HG03565 (cell line): ENCODE data around the gene SMAD6.

Source experiments
- ATAC-seq: cut with Tn5 transposase; IDR thresholded peaks from one replicate; pipeline ENCODE4 v1.9.1; 2021; ENCODE audit warnings: mild to moderate bottlenecking, moderate library complexity; ENCODE audit not compliant: unreplicated experiment

The SMAD6 gene

DNA sequence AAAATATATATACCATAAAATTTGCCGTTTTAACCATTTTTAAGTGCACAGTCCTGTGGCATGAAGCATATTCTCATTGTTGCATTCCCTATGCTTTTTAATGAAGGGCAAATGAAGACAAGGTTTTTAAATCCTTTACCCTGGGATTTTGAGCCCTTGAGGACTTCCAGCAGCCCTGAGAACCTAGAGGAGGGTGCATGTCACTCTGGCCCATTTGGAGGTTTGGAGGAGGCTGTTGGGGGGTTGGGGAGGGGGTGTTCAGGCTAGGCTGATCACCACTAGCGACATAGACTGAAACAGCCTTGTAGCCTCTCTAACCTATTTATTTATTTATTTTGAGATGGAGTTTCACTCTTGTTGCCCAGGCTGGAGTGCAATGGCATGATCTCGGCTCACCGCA, 86.0 kb downstream of the SMAD6 start:
- ATAC-seq = no peak

DNA sequence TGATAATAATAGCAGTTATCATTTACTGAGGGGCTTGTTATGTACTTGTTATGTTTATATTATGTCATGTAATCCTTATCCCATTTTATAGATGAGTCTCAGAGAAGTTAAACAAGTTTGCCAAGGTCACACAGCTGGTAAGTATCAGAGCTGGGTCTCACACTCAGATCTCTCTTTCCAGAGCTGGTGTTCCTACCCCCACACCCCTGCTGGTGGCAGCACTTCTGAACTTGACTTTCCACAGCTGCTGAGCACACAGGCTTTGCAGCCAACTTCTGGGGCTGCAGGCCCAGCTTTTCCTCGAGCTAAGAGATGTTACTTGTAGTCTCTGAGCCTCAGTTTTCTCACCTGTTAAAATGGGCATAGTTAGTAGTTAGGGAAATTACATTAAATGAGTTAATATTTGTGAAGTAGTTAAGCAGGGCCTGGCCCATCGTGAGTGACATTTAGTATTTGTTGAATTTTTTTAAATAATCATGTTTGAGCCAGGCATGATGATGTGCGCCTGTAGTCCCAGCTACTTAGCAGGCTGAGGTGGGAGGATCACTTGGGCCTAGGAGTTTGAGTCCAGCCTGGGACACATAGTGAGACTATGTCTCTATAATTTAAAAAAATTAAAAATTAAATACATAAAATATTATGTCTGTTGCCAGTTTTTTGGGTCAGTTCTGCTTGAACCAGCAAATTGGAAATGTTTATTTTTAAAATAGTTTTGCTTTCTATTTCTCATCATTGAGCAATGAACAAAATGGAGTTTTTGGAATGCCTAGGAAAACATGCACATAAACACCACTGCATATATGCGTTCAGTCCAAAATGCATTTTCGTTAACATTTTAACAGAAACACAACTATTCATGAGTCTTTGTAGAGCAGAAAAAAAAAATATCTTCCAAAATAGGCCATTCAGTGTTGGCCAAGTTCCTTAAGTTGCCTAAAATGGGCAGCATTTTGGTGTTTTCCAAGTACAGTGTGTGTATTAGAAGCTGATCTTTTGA, 87.3 kb downstream of the SMAD6 start:
- no peak for ATAC-seq

DNA sequence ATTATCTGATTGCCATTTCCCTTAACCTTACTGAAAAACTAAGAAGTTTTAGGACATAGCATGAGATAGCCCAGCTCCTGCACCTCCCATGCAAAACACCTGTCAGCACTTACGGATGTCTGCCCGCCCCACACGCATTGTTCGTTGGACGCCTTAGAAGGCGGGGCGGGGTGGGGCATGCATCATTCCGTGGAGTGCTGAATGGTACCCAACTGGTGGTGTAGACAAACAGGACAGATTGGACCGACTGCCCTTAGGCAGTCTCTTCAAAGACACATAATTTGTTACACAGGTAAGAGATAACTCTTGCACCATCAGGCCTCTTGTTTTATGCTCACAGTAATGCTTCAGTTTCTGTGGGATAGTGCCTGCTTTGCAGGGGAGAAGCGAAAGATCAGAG, 93.8 kb downstream of the SMAD6 start:
- no peak for ATAC-seq

DNA sequence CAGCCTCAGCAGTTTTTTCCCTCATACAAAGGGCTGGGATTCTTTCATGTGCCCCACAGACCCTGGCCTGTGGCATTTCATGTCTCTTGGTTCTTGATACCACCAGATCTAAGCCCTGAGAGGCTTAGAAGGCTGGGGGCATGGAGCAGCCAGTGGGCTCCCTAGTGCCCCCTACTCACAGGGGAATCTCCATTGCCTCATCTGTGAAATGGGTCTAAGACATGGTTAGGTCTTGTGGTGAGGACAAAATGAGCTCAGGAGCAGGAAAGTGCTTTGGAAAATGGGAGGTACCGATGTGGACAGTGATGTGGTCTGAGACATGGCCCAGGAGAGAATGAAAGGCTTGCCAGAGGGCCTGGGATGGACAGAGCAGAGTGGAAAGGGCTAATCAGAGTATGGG, 94.3 kb downstream of the SMAD6 start:
- no peak for ATAC-seq

DNA sequence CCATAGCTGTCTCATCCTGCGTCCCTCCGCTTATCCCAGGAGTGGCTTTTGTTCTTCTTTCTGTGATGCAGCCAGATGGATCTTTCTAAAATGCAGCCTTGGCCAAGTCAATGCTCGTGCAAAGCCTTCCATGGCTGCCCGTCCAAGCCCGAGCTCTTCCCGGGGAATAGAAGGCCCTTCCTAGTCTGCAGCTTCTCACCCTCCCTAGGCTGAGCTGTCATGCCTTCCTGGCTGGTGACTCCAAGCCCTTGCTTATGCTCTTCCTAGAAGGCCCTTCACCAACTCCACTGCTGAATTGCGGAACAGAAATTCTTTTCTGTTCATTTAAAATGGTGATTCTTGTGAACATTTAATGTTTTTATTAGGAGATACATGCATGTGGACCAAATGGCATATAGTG, 95.9 kb downstream of the SMAD6 start:
- no peak for ATAC-seq

DNA sequence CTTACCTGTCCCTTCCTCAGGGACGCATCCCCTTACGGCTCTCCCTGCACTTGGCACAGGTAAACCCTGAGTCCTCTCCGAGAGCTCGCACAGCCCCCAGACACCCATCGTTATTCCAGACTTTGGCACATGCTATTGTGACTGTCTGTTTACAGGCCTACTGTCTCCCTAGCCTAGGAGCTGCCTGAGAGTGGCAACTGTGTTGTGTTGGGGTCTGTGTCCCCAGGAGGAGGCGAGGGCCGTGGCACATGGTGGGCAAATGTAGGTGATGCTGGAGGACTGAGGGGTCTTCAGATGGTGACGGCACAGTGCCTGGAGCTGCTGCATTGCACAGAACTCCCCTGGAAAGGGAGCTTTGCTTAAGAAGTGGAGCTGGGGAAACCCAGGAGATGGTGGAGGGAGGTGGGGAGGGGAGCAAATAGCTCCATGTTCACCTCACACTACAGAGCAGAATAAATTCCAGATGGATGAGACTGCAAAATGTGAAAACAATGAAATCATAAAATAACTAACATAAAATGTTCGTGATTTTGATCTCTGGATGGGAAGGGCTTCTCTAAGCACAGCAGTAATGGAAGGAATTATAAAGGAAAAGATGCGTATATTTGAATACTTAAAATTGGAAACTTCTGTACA, 96.5 kb downstream of the SMAD6 start:
- ATAC-seq = no peak

DNA sequence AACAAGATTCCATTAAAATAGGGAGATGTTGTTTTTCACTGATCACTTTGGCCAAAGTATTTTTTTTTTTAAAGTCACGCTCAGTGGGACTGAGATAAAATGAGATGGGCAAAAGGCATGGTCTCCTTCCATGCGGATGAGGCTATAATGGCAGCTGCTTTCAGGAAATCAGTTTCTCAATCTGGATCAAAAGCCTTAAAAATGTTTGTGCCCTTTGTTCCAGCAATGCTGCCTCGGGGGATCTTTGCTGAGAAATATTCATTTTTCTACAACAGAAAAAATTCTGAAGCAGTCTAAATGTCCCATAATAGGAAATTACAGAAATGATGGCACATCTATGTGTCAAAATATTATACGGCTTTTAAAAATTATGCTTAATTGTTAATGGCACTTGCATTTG, 97.2 kb downstream of the SMAD6 start:
- ATAC-seq = no peak

DNA sequence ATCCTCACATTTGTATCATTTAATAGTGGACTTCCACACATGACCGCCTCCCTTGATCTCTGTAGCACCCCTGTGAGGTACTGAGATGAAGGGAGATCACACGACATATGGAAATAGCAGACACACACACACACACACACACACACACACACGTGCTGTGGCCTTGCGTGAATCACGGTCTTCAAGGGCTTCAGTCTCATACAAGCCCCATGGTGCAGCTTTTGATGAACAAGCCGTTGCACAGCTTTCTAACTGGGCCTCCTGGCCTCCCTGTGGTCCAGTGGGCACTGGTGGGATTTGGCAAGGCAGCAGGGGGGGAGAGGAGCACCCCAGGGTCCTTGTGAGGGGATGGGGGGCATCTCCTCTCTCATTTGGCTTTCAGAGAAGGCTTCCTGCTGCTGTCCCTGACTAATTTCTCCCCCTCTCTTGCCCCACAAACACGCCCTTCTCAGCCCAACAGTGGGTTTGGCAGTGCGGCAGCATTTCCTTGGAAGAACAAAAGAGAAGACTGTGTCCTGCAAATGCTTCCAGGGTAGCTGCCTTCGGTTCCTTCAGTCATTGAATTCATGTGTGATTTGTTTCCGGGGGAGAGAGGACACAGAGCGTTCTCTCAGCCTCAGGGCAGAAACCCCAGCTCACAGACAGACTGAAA, 98.7 kb downstream of the SMAD6 start:
- no peak for ATAC-seq

DNA sequence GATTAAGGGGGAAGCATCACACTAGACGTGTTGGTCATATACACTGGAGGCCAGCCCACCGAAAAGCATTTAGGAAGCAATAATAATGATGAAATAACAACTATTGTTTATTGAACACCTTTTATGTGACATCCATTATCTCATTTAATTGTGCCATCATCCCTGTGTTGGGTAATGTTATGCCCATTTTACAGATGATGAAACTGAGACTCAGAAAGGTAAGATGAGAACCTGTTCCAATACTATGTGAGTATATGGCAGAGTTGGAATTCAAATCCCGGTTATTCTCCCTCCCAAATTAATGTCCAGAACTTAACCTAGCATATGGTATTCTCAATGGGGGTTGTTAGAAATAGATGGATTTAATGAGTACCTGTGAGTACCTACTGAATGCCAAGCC, 99.2 kb downstream of the SMAD6 start:
- no peak for ATAC-seq

DNA sequence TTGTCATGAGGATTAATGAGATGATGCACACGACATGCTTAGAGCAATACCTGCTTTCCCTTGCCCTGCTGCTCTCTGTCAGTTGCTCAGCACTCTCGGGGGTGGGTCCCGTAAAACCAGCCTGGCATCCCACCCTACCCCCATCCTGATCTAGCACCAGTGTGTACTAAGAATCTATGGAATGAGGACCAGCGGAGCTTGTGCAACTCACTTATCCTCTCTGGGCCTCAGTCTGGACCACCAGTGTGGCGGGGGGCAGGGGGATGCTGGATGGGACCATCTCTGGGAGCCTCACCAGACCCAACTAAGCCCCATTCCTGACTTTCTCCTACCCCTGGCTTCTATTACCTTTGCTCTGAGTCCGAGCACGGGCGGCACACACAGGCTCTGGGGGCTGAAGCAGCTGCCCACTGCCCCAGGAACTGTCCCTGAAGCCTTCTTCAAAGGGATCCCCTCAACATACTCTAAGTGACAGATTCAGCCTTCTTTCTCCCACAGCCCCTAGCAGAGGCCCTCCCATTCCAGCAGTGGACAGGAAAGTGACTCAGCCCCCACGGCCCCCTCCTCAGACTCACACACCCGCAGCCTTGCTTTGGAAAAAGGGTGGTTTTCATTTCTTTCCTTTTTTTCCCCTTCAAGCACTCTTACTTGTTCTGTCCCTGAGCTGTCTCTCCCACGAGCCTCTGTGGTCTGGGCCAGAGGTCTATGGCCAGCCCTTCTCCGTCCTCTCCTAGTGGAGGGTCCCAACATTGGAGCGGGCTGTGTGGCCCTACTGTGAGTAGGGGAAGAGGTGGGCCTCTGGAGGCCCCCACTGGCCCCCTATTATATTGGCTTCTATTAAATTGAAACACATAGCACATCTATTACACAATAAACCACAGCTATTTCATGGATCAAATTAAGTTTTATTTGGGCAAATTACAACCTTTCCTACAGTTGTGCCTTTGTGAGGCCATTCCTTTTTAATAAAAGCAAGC, 100.3 kb downstream of the SMAD6 start:
- ATAC-seq = no peak

DNA sequence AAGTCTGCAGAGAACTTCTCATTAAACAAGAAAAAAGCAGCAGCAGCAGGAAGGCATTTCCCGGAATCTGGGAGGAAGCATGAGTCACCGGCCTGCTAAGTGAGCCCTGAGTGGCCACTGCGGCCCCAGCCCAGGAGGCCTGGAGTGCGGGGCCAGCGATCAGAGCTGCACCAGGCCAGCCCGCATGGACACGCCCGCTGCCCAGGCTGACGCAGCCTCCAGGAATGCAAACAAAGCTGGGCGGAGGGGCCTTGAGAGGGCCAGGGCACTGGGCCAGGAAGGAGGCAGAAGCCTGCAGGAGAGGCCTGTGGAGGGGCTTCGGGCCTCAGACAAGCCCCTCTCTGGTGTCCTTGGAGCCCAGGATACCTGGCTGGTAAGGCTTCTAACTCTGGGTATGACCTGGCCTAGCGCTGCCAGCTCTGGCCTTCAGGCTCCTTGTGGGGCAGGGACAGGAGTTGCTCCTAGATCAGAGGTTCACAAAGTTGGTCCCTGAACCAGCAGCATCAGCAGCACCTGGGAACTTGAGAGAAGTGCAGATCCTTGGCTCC, 101.2 kb downstream of the SMAD6 start:
- no peak for ATAC-seq

DNA sequence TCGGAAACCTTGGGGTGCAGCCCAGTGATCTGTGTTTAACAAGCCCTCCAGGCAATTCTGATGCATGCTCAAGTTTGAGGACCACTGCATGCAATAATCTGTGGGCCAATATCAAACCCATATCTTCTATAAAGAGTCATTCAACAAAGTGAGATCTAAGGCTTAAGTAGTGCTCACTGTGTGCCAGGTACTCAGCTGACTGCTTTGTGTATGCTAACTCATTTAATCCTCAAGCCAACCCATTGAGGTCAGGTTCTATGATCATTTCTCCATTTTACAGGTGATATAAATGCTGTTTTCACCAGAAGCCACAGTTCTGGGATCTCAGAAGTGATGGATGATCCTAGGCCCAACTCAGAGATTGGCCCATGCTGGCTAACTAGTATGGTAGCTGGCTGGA, 101.7 kb downstream of the SMAD6 start:
- ATAC-seq = no peak

DNA sequence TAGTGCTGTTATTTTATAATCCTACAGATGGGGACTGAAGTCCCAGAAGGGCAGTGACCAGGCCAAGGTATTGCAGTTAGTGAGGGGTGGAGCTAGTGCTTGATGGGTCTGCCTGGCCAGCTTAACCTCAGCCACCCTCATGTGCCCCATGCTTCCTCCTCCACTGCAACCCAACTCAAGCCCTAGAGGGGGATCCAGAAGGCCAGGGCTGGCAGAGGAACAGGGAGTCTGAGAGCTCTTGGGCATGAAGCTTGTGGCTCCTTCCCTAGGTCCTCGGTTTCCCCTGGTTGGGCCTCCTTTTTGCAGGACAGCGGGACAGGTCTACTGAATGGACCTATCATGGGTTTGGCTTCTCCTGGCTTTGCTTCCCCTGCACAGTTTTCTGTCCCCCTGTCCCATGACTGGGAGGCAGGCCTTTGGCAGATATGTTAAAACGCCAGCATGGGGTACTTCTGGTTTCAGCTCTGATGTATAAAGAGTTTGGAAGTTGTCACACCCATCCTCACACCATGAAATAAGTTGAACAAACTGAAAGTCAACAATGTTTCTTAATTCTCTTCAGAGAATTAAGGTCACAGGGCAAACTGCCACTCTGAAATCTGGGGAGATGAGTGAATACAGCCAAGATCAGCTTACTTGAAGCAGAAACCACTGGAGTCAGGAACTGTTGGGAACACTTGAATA, 103.3 kb downstream of the SMAD6 start:
- no peak for ATAC-seq

DNA sequence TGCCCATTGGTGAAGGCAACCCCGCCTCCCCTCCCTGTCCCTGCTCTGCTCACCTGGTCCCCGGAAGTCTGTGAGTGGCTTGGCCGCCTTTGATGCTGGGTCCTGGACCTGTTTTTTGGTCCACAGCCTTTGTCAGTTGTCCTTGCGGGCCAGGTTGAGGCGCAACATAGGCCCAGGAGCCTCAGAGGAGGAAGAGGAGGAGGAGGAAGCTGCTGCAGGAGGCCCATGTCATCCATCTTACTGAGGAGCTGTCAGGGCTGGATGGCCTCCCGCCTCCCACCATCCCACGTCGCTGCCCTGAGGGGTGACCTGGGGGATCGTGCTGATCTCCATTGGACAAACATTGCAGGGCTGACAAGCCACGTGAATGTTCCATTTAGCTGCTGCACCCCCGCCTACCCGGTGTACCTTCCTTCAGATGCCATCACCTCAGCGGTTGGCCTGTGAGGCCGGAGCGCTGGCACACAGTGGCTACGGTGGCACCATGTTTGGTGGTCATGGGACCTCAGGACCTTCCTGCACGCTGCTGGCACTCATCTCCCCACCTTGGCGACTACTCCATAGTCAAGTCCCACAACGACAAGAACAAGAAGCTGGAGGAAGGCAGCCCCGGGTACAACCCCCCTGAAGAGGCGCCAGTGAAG, 106.3 kb downstream of the SMAD6 start:
- ATAC-seq = no peak

DNA sequence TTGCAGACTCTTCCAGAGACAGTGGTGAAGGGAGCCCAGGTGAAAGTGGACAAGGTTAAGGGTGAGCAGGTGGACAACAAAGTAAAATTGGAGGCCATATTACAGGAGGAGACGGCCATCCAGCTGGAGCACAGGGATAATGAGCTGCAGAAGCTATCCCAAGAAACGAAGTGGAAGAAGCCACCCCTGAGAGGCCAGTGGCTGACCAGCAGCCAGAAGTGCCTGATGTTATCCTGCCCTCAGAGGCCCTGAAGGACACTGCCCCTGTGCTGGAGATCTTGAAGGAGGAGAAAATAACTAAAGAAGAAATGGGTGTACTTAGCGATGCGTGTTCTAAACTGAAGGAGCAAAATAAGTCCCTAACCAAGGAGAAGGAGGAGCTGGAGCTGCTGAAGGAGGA, 107.6 kb downstream of the SMAD6 start:
- ATAC-seq = no peak

DNA sequence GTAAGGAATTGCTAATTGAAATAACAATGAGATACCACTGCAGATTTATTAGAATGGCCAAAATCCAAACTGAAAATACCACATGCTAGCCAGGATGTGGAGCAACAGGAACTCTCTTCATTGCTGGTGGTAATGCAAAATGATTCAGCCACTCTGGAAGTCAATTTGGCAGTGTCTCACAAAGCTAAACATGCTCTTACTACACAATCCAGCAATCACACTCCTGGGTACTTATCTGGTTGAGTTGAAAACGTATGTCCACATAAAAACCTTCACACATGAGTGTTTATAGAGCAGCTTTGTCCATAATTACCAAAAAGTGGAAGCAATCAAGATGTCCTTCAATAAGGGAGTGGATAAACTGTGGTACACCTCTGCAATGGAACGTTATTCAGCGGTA, 113.3 kb downstream of the SMAD6 start:
- ATAC-seq = no peak

DNA sequence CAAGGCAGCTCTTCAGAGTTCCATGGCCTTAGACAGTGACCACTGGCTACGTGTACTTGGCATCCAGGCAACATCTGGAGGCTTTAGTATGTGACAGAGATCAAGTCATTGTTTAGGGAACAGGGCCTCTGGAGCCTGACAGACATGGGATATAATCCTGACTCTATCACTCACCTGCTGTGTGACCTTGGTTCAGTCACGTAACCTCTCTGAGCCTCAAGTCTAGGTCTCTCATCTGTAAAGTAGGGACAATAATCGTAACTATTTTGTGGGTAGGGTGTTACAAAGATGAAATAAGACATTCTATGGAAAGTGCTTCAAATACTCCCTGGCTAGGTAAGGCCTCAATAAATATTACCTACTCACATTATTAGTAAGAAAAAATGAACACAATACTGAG, 114.2 kb downstream of the SMAD6 start:
- no peak for ATAC-seq

DNA sequence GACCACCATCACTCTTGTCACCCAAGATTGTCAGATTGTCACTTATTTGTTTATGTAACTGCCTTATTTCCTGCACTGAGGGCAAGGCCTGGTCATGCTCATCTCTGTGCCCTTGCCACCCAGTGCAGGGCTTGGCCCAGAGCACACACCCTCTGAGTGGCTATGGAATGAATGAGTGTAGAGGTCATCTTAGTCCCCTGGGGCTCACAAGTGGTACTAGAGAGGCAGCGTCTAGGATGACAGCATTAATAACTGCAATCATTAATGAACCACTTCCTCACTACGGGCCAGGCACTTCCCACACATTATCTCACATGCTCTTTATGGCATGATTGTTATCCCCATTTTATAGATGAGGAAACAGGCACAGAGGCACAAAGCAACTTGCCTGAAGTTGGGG, 117.0 kb downstream of the SMAD6 start:
- ATAC-seq = no peak

DNA sequence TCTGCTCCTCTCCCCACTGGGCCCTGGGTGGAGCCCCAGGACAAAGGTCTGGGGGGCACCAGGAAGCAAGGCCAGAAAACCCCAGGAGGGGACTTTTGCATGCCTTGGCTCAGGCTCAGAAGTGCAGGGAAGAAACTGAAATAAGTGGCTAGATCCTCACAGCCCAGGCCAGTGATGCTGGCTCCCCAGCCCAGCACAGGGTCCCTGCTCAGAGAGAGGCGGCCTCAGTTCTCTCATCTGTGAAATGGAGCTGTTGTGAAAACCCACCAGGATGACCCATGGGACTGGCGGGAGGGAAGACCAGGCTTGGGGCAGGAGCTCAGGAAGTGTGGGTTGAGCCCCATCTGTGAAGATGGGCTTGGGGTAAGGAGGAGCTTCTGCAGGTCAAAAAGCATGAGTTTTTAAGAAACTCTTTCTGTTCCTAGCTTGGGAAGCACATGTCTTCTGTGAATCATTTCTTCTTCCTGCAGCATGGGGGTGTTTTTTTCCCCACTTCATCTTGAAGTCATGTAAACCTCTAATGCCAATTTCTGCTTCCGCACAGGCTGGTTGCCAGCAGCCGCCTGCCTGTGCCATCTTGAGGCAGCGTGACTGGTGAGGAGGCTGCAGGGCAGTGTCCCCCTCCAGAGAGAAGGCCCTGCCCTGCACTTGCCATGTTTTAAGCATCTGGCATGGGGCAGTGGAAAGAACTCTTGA, 118.6 kb downstream of the SMAD6 start:
- ATAC-seq = no peak
